Renal cortex interstitium (tissue), 3 donors: Measurements from ENCODE around the gene VPS45. TPM values are rescaled to one million over a fixed set of nuclear protein-coding genes. Genes with fewer than 3 reads are reported as not detected.

Source experiments
- polyA plus RNA-seq, 3 donors: library from polyadenylated mRNA; unstranded; fragments of 120-200 nt; gene quantifications; one replicate each; pipeline ENCODE4 v1.2.1, GENCODE V29; 2013; ENCODE audit not compliant: insufficient read length in 3 of 3

Gene VPS45
- polyA plus RNA-seq, 3 donors: 62.8 to 75.7 (median 68.6) TPM

Other genes with a start within 250 kb of the VPS45 start
- 10 to 100 TPM; 20.2 to 26.5 (median 21.0) TPM for gene BOLA1, start 168.2 kb upstream of the VPS45 start, polyA plus RNA-seq
- 1 to 10 TPM; 7.7 to 8.3 (median 7.8) TPM for gene SV2A, start 149.9 kb upstream of the VPS45 start, polyA plus RNA-seq
- gene SF3B4, start 140.0 kb upstream of the VPS45 start, polyA plus RNA-seq: 10 to 100 TPM; 68.9 to 90.1 (median 87.6) TPM
- 10 to 100 TPM; 26.6 to 42.2 (median 33.5) TPM for gene MTMR11, start 130.9 kb upstream of the VPS45 start, polyA plus RNA-seq
- 10 to 100 TPM; 16.2 to 22.1 (median 19.0) TPM for gene OTUD7B, start 57.0 kb upstream of the VPS45 start, polyA plus RNA-seq
- gene PLEKHO1, start 82.1 kb downstream of the VPS45 start, polyA plus RNA-seq: 10 to 100 TPM; 48.3 to 60.4 (median 48.4) TPM
- gene ANP32E, start 168.3 kb downstream of the VPS45 start, polyA plus RNA-seq: 100 to 1,000 TPM; 111 to 140 (median 129) TPM
- 1 to 10 TPM; 6.6 to 9.2 (median 8.0) TPM for gene CA14, start 190.0 kb downstream of the VPS45 start, polyA plus RNA-seq
- gene APH1A, start 201.2 kb downstream of the VPS45 start, polyA plus RNA-seq: 100 to 1,000 TPM; 179 to 191 (median 187) TPM
- 10 to 100 TPM; 36.1 to 53.0 (median 51.2) TPM for gene C1orf54, start 205.0 kb downstream of the VPS45 start, polyA plus RNA-seq
- gene CIART, start 214.8 kb downstream of the VPS45 start, polyA plus RNA-seq: 10 to 100 TPM in 1 of 3 donors, 1 to 10 TPM in 2; 8.1 to 10.7 (median 8.6) TPM
- 10 to 100 TPM; 69.4 to 90.7 (median 85.6) TPM for gene MRPS21, start 226.1 kb downstream of the VPS45 start, polyA plus RNA-seq